ENCODE data around the gene ITPKB. TPM values are rescaled to one million over a fixed set of nuclear protein-coding genes. Genes with fewer than 3 reads are reported as not detected.

The ITPKB gene
- total and polyA plus RNA-seq, 2 of the 13 experiments (the other 11 are each of a cell fraction or from before 2014, with no cell fraction given): not detected

DNA sequence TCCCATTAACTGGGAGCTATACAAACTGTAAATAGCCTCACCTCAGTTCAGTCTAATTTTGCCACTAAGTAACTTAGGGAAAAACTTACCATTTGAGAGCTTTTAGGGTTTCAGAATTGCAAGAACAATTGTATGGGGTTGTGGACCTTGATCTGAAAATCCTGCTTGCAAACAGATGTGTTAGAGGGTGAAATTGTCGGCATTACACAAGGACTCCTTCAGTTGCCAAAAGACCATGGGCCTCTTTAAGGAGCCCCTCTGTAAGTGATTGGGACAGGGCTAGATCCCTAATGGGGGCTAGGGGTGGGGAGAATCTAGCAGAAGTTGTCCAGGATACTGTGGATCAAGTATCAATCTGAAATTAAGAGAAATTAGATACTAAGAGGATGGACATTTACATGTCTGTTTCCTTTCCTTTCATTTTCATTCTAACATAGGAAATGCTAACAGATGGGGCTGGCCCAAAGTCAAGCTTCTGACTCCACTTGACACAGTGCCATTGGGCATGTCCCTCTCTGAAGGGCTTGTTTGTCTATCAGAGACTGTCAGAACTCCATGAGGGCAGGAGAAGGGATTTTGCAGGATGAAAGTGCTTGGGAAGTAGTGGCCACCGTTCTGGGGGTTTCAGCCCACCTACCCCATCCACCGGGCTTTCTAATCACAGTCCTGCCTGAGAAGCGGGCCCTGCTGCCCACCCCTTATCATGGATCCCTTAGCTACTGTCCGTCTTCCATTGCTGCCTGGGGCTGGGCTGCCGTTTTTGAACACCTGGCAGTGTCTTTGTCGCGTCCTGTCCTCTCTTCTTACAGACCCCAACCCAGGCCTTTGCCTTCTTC lies 135.8 kb downstream of the ITPKB start (continued):
- TF ChIP-seq, protein P1, sequence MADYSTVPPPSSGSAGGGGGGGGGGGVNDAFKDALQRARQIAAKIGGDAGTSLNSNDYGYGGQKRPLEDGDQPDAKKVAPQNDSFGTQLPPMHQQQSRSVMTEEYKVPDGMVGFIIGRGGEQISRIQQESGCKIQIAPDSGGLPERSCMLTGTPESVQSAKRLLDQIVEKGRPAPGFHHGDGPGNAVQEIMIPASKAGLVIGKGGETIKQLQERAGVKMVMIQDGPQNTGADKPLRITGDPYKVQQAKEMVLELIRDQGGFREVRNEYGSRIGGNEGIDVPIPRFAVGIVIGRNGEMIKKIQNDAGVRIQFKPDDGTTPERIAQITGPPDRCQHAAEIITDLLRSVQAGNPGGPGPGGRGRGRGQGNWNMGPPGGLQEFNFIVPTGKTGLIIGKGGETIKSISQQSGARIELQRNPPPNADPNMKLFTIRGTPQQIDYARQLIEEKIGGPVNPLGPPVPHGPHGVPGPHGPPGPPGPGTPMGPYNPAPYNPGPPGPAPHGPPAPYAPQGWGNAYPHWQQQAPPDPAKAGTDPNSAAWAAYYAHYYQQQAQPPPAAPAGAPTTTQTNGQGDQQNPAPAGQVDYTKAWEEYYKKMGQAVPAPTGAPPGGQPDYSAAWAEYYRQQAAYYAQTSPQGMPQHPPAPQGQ (CRISPR knock-in tag; IDR thresholded peaks at IDR 0.05; ENCODE audit: borderline replicate concordance): no peak
- no peak for TF ChIP-seq FOXA1 (IDR thresholded peaks at IDR 0.05)
- no peak for TF ChIP-seq FOXA1 (CRISPR knock-in tag; IDR thresholded peaks at IDR 0.05)
- no peak for TF ChIP-seq ZKSCAN8 (CRISPR knock-in tag; IDR thresholded peaks at IDR 0.05; ENCODE audit: borderline replicate concordance)
- no peak for TF ChIP-seq PHF8 (CRISPR knock-in tag; IDR thresholded peaks at IDR 0.05)

GRCh38 chr1:226602186-226603021 lies 136.7 kb downstream of the ITPKB start:
- no peak overlapping the region for H3K9ac ChIP-seq (ENCODE audit: insufficient read depth, low read depth, low read length)
- in situ Hi-C loops (cut with HindIII; ENCODE audit: extremely low pct_ligation_motif_present, low pct_unique_long_range_greater_than_20kb): loop anchor here (10.0 kb wide), 1 partner anchor 178 kb away; no protein-coding TSS in a partner anchor
- H3K27me3 ChIP-seq (ENCODE audit: control insufficient read depth in 1 of 2, insufficient read depth in 2 of 2, low read length in 2 of 2): peaks cover 4 to 26% of the 10 kb centered on the region in 2 experiments; a peak in 4 of 5 replicates
- no TSS peak for BruUV-seq (replicated peaks)
- intact Hi-C loops (cut with micrococcal nuclease; ENCODE audit: unreplicated experiment): loop anchor here (10.0 kb wide), 1 partner anchor 178 kb away; no protein-coding TSS in a partner anchor
- H3K79me2 ChIP-seq (ENCODE audit: insufficient read depth, low read length): no peaks in the 10 kb centered on the region
- no peaks in the 10 kb centered on the region for H3K9me3 ChIP-seq (ENCODE audit: low read length)
- no peak overlapping the region for H3K4me3 ChIP-seq (replicated peaks in 1 of 3; ENCODE audit: insufficient read depth in 1 of 3, low read depth in 2 of 3, low read length in 3 of 3)
- H2AFZ ChIP-seq (ENCODE audit: low read length): no peak overlapping the region
- no peaks in the 10 kb centered on the region for H4K20me1 ChIP-seq (ENCODE audit: insufficient read depth, low read length)
- DNase-seq (ENCODE audit: low spot score): no peak
- H3K4me2 ChIP-seq (ENCODE audit: low read depth, low read length): peak overlapping the region; percentile 11; the same call in 1 of the 2 replicates
- CTCF ChIA-PET (ENCODE audit: low intra/inter-chr PET ratio, low total read pairs): no interaction called here
- H3K4me1 ChIP-seq (ENCODE audit: insufficient read depth, low read length): peaks cover 12% of the 10 kb centered on the region
- 27% methylated on average over 9 of the region's 24 CpGs for WGBS (ENCODE audit: low lambda C conversion rate)
- POLR2A ChIA-PET: no interaction called here
- H3K27ac ChIP-seq (ENCODE audit: extremely low read length, insufficient read depth, low read length): no peak overlapping the region
- ATAC-seq: no peak
- no peak for FAIRE-seq
- H3K36me3 ChIP-seq (replicated peaks in 1 of 2; ENCODE audit: control insufficient read depth in 1 of 2, insufficient read depth in 2 of 2, low read length in 2 of 2): no peaks in the 10 kb centered on the region
- no peak for TF ChIP-seq BORCS8-MEF2B (CRISPR knock-in tag; IDR thresholded peaks at IDR 0.05)
- TF ChIP-seq NFIB (CRISPR knock-in tag; IDR thresholded peaks at IDR 0.05; ENCODE audit: borderline replicate concordance): no peak
- TF ChIP-seq HOXD1 (CRISPR knock-in tag; IDR thresholded peaks at IDR 0.05): no peak
- no peak for TF ChIP-seq ERF (CRISPR knock-in tag; IDR thresholded peaks at IDR 0.05)
- no peak for TF ChIP-seq PHB2 (IDR thresholded peaks at IDR 0.05; ENCODE audit: partially characterized antibody)
- no peak for TF ChIP-seq NFYC (CRISPR knock-in tag; IDR thresholded peaks at IDR 0.05)
- TF ChIP-seq ZNF766 (CRISPR knock-in tag; IDR thresholded peaks at IDR 0.05; ENCODE audit: borderline replicate concordance): no peak
- TF ChIP-seq ATF1 (CRISPR knock-in tag; IDR thresholded peaks at IDR 0.05): no peak
- TF ChIP-seq, protein P2, sequence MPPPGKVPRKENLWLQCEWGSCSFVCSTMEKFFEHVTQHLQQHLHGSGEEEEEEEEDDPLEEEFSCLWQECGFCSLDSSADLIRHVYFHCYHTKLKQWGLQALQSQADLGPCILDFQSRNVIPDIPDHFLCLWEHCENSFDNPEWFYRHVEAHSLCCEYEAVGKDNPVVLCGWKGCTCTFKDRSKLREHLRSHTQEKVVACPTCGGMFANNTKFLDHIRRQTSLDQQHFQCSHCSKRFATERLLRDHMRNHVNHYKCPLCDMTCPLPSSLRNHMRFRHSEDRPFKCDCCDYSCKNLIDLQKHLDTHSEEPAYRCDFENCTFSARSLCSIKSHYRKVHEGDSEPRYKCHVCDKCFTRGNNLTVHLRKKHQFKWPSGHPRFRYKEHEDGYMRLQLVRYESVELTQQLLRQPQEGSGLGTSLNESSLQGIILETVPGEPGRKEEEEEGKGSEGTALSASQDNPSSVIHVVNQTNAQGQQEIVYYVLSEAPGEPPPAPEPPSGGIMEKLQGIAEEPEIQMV (CRISPR knock-in tag; IDR thresholded peaks at IDR 0.05; ENCODE audit: low read depth): no peak
- TF ChIP-seq BRD4 (CRISPR knock-in tag; IDR thresholded peaks at IDR 0.05): no peak
- no peak for TF ChIP-seq ZNF557 (CRISPR knock-in tag; IDR thresholded peaks at IDR 0.05)
- no peak for TF ChIP-seq ZEB1 (IDR thresholded peaks at IDR 0.05; ENCODE audit: insufficient replicate concordance, low read depth)
- no peak for TF ChIP-seq ZNF709 (CRISPR knock-in tag; IDR thresholded peaks at IDR 0.05)
- TF ChIP-seq ZFX (CRISPR knock-in tag; IDR thresholded peaks at IDR 0.05; ENCODE audit: low read depth): no peak
- no peak for TF ChIP-seq ZNF24 (IDR thresholded peaks at IDR 0.05)
- TF ChIP-seq DPF2 (CRISPR knock-in tag; IDR thresholded peaks at IDR 0.05; ENCODE audit: borderline replicate concordance, low read depth): no peak
